Keratinocyte (primary cell): ENCODE results near the gene GFAP. TPM values are rescaled to one million over a fixed set of nuclear protein-coding genes. Genes with fewer than 3 reads are reported as not detected.

ENCODE experiments used
- DNase-seq: peaks from one replicate; pipeline ENCODE4 v3.0.0-alpha.2; 2011; ENCODE audit warnings: low read depth, missing footprints, low spot score
- FAIRE-seq: peaks from 2 replicates; lab custom pipeline; 2011; peaks lifted over from hg19 to GRCh38; lab: Jason Lieb, UNC
- H2AFZ ChIP-seq: 2 replicates; pipeline ENCODE4 v1.6.0; 2012; ENCODE audit warnings: low read length, control low read depth, inconsistent platforms; ENCODE audit not compliant: control insufficient read depth
- H3K27ac ChIP-seq: 2 replicates; pipeline ENCODE4 v1.5.1; 2011; ENCODE audit warnings: low read length; ENCODE audit not compliant: control insufficient read depth, insufficient read depth
- H3K27me3 ChIP-seq: 3 replicates; pipeline ENCODE4 v1.6.0; 2011; ENCODE audit warnings: low read length; ENCODE audit not compliant: control insufficient read depth, insufficient read depth; ENCODE audit errors: extremely low read depth
- H3K36me3 ChIP-seq, 2 experiments: 2 replicates in 1 of 2; 3 replicates in 1 of 2; pipeline ENCODE4 v1.5.1; 2011; ENCODE audit warnings: low read length in 2 of 2, mild to moderate bottlenecking in 1 of 2; ENCODE audit not compliant: control insufficient read depth in 2 of 2, insufficient read depth in 2 of 2; ENCODE audit errors: extremely low read depth in 1 of 2
- H3K4me1 ChIP-seq: 3 replicates; pipeline ENCODE4 v1.5.1; 2011; ENCODE audit warnings: low read length; ENCODE audit not compliant: control insufficient read depth, insufficient read depth; ENCODE audit errors: extremely low read depth
- H3K4me2 ChIP-seq: 3 replicates; pipeline ENCODE4 v1.6.0; 2011; ENCODE audit warnings: low read depth, low read length; ENCODE audit not compliant: control insufficient read depth, insufficient read depth; ENCODE audit errors: extremely low read depth
- H3K4me3 ChIP-seq, 3 experiments: fragments of 200-600 bp in 1 of 3; sonication (generic) in 1 of 3; 2 replicates in 2 of 3; 3 replicates in 1 of 3; pipeline ENCODE4 v1.5.1; 2011 to 2016; ENCODE audit warnings: low read length in 3 of 3, mild to moderate bottlenecking in 3 of 3, control low read depth in 2 of 3, inconsistent platforms in 1 of 3, low read depth in 1 of 3, mixed read lengths in 1 of 3, mixed run types in 1 of 3, moderate library complexity in 1 of 3; ENCODE audit not compliant: control insufficient read depth in 2 of 3, insufficient read depth in 2 of 3; ENCODE audit errors: extremely low read depth in 1 of 3
- H3K79me2 ChIP-seq: 2 replicates; pipeline ENCODE4 v1.6.0; 2012; ENCODE audit warnings: low read length; ENCODE audit not compliant: control insufficient read depth, insufficient read depth
- H3K9ac ChIP-seq: 3 replicates; pipeline ENCODE4 v1.6.0; 2011; ENCODE audit warnings: low read length; ENCODE audit not compliant: control insufficient read depth, insufficient read depth; ENCODE audit errors: extremely low read depth
- H3K9me1 ChIP-seq: 3 replicates; pipeline ENCODE4 v1.6.0; 2011; ENCODE audit warnings: low read length; ENCODE audit not compliant: control insufficient read depth, insufficient read depth; ENCODE audit errors: extremely low read depth
- H3K9me3 ChIP-seq: 2 replicates; pipeline ENCODE4 v1.5.1; 2012; ENCODE audit warnings: low read depth, low read length; ENCODE audit not compliant: control insufficient read depth
- H4K20me1 ChIP-seq: 3 replicates; pipeline ENCODE4 v1.6.0; 2011; ENCODE audit warnings: low read length; ENCODE audit not compliant: control insufficient read depth, insufficient read depth; ENCODE audit errors: extremely low read depth
- CTCF ChIP-seq, 3 experiments: IDR thresholded peaks in 1 of 3; conservative IDR thresholded peaks in 1 of 3; optimal IDR thresholded peaks in 1 of 3; 2 replicates in 2 of 3; 3 replicates in 1 of 3; pipeline versions ENCODE3 to v1.5.1; 2011; ENCODE audit warnings: low read length in 3 of 3, mild to moderate bottlenecking in 3 of 3, moderate library complexity in 2 of 3, control low read depth in 1 of 3, inconsistent platforms in 1 of 3; ENCODE audit not compliant: insufficient read depth in 2 of 3; ENCODE audit errors: extremely low read depth in 1 of 3
- EZH2 ChIP-seq: IDR thresholded peaks from one replicate; pipeline ENCODE4 v1.6.1; 2012; ENCODE audit warnings: inconsistent platforms, mild to moderate bottlenecking, low read length, moderate library complexity
- dilution Hi-C: fragments of 300-500 bp; cut with MboI; formaldehyde crosslinking; loops from one replicate; pipeline ENCODE4 v1.7.0; 2020; ENCODE audit warnings: low sequenced_read_pairs; ENCODE audit not compliant: extremely low pct_ligation_motif_present
- polyA plus RNA-seq, 5 experiments: library from polyadenylated mRNA; depleted of rRNA in 3 of 5; stranded (reverse) in 3 of 5; stranded (forward) in 1 of 5; unstranded in 1 of 5; fragments of >200 nt; gene quantifications; 1 replicate in 1 of 5; 2 replicates in 3 of 5; 3 replicates in 1 of 5; pipeline versions ENCODE4 v1.2.1 to v1.2.3, GENCODE V29; 2011 to 2012; ENCODE audit warnings: missing spikeins in 2 of 5, low read depth in 1 of 5, low replicate concordance in 1 of 5

GFAP gene
- polyA plus RNA-seq, 1 donor (not counting 4 experiments of a cell fraction or from before 2014, with no cell fraction given): 0.14 TPM

- no peak overlapping the region for H3K9ac ChIP-seq
- no peaks in the 10 kb centered on the region for H3K79me2 ChIP-seq
- no peaks in the 10 kb centered on the region for H4K20me1 ChIP-seq
- H3K27ac ChIP-seq: no peak overlapping the region
- H2AFZ ChIP-seq: no peak overlapping the region
- TF ChIP-seq CTCF (optimal IDR thresholded peaks at IDR 0.05 in 1 of 3, IDR thresholded peaks at IDR 0.05 in 1 of 3, conservative IDR thresholded peaks at IDR 0.05 in 1 of 3; ENCODE audit: extremely low read depth in 1 of 3, insufficient read depth in 2 of 3, low read length in 3 of 3): no peak
- TF ChIP-seq EZH2: no peak
- FAIRE-seq (no peak), DNase-seq (no peak)
- H3K9me1 ChIP-seq: no peaks in the 10 kb centered on the region
- H3K4me2 ChIP-seq: no peak overlapping the region
- H3K36me3 ChIP-seq: peaks cover 2 to 30% of the 10 kb centered on the region in 2 experiments
- H3K4me3 ChIP-seq: no peak overlapping the region
- H3K9me3 ChIP-seq: no peaks in the 10 kb centered on the region
- no peaks in the 10 kb centered on the region for H3K4me1 ChIP-seq
- no peaks in the 10 kb centered on the region for H3K27me3 ChIP-seq
- dilution Hi-C loops: loop anchor here (25.0 kb wide), 1 partner anchor 88 kb away; no protein-coding TSS in a partner anchor
Measured at GRCh38 chr17:44924107-44924544, 8.8 kb upstream of the GFAP start.

GRCh38 chr17:44922746-44923470 is 7.6 kb upstream of the GFAP start:
- FAIRE-seq: no peak
- Histone ChIP-seq H3K9me1 (no peaks in the 10 kb centered on the region), H3K4me2 (no peak overlapping the region), H3K27ac (no peak overlapping the region), H3K9ac (no peak overlapping the region), H3K9me3 (no peaks in the 10 kb centered on the region), H3K4me1 (peaks cover 8% of the 10 kb centered on the region), H3K79me2 (no peaks in the 10 kb centered on the region), H4K20me1 (no peaks in the 10 kb centered on the region), H3K27me3 (no peaks in the 10 kb centered on the region), H3K36me3 (peaks cover 2 to 17% of the 10 kb centered on the region in 2 experiments), H3K4me3 (no peak overlapping the region), H2AFZ (no peak overlapping the region)
- TF ChIP-seq EZH2 (no peak), CTCF (optimal IDR thresholded peaks at IDR 0.05 in 1 of 3, IDR thresholded peaks at IDR 0.05 in 1 of 3, conservative IDR thresholded peaks at IDR 0.05 in 1 of 3; ENCODE audit: extremely low read depth in 1 of 3, insufficient read depth in 2 of 3, low read length in 3 of 3) (no peak)
- DNase-seq: no peak
- dilution Hi-C loops: loop anchor here (25.0 kb wide), 1 partner anchor 89 kb away; no protein-coding TSS in a partner anchor
